GM21515 (cell line): Measurements from ENCODE around the gene QRICH1.

Source experiments
- ATAC-seq: cut with Tn5 transposase; IDR thresholded peaks from one replicate; pipeline ENCODE4 v1.9.1; 2021; ENCODE audit not compliant: unreplicated experiment

The QRICH1 gene, protein sequence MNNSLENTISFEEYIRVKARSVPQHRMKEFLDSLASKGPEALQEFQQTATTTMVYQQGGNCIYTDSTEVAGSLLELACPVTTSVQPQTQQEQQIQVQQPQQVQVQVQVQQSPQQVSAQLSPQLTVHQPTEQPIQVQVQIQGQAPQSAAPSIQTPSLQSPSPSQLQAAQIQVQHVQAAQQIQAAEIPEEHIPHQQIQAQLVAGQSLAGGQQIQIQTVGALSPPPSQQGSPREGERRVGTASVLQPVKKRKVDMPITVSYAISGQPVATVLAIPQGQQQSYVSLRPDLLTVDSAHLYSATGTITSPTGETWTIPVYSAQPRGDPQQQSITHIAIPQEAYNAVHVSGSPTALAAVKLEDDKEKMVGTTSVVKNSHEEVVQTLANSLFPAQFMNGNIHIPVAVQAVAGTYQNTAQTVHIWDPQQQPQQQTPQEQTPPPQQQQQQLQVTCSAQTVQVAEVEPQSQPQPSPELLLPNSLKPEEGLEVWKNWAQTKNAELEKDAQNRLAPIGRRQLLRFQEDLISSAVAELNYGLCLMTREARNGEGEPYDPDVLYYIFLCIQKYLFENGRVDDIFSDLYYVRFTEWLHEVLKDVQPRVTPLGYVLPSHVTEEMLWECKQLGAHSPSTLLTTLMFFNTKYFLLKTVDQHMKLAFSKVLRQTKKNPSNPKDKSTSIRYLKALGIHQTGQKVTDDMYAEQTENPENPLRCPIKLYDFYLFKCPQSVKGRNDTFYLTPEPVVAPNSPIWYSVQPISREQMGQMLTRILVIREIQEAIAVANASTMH

DNA sequence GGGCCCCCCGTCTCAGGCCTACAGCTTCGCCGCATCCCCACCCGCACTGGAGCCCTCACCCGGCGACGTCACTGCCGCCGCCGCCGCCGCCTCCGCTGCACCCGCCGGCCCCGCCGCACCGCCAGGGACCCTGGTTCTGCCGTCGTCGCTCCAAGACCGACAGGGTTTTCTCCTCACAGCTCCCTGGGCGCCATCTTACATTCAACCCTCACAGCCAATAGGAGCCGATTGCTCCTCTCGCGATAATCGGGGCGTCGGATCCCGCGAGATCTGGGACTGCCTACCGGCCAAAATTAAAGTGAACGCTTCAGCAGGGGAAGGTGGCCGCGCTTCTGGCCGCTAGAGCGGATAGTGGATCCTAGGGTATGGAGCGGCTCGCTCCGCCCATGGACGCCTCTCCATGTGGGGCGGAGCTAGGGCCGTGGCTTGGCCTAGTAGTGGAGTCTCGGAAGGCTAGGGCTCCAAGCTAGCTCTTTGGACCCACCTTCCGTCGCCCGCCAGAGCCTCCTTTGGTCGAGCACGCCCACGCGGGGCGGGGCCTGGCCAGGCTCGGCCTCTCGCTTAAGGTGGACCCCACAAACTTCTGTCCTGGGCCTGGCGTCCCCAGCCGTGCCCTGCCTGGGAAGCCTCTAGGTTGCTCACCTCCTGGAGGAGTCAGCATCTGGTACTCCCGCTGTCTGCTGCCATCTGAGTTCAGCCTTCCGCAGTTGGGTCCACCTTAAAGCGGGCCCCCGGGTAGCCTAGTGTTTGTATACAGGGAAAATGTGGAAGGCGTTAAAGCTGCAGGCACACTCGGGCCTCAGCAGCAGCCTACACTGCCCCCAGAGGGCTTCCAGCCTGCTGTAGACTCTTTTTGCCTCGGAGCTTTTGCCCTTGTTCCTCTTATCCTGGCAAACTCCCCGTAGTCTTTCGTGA is at the start of gene QRICH1:
TSS of gene QRICH1 (minus strand) at position 219 of the 915 bp plus-strand sequence. CDS start 17,054 bp downstream, outside the sequence.
- ATAC-seq: peak; percentile 73

DNA sequence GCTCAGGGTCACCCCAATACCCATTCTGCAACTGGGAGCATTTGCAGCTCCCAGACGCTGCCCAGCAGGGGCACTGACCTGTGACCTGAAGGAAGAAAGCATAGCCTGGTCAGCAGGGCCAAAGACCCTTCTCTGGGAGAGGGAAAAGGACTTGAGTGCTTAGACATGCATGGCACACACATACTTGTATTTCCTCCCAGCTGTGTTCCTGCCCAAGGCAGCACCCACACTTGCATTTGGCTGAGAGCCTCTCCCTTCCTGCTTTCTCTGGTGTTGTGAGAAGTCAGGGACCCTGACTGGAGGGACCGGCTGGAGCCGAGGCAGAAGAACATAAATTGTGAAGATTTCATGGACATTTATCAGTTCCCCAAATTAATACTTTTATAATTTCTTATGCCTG is 46.2 kb upstream of the QRICH1 start:
- no peak for ATAC-seq

DNA sequence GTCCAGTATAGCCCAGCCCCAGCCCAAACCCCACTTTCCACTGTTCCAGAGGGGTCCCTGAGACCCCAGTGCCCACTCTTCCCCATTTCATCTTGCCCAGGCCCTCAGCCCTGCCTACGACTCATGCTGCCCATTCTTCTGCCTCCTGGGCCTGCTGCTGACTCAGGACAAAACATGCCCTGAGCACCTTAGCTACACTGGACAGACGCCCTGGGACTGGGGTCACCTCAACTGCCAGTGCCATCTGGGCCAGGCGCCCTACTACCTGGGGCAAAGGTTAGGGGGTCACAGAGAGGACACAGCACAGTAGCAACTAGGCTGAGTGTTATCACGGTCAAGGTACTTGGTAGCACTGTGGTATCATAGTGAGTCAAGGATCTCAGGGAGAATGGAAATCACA is 41.6 kb upstream of the QRICH1 start:
- ATAC-seq: no peak

DNA sequence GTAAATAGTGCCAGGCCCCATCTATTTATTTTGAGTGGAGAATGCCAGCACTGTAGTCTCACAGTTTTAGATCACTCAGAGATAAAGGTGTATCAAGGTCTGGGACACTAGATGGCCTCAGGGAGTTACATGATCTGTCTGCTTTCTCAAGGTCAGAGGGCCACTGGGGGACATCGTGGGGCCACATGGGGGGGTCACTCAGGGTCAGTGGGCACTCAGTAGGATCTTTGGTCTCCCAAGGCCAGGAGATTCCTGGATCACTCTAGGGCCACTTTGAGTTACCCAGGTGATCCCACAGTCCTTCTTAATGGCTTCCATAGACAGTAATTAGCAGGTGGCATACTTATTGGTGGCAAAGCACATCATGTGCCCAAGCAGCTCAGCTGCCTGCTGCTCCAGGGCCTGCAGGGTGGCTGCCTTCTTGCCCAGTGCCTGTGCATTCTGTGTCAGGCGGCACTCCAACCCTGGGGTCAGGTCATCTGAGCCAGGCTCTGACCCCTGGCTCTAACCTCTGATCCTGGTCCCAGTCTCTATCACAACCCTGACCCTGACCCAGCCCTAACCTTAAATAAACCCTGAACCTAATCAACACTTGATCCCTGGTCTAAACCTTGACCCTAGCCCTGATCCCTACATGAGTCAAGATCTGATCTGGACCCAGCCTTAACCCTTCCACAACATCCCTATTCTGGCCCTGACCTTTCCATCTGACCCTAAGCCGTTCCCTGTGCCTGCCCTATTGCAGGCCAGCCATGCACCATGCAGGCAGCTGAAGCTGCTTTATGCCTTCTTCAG is 40.8 kb upstream of the QRICH1 start:
- ATAC-seq: no peak

DNA sequence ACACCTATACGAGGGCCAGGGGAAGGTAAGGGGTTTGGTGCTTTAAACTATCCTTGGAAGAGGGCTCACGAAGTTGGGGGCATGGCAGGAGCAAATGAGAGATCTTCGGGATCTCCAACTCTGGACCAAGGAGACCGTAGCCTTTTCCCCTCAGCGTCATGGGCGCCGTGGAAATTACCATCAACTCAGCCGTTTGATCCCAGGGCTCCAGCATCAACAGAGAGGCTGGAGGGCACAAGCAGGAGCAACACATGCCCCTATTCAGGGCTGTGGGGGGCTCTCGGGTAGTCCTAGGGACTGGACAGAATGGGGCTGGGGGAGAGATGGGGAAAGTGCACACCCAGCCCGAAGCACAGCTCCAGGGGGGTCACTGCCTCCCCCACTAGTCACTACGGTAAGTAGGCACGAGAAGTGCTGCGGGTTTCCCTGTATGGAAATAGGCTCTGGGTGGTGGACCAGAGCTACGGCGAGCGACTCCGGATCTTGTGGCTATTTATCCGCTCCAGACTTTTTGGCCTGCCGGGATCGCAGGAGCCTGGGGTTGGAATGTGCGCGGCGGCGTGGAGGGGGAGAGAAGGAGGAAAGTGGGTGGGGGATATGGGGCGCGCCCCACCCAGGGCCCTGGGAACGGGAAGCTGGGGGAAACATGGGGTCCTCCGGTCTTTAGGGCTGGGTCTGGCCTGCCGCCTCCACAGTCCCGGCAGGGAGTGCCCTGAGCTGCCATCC is 39.5 kb upstream of the QRICH1 start:
- ATAC-seq: no peak

DNA sequence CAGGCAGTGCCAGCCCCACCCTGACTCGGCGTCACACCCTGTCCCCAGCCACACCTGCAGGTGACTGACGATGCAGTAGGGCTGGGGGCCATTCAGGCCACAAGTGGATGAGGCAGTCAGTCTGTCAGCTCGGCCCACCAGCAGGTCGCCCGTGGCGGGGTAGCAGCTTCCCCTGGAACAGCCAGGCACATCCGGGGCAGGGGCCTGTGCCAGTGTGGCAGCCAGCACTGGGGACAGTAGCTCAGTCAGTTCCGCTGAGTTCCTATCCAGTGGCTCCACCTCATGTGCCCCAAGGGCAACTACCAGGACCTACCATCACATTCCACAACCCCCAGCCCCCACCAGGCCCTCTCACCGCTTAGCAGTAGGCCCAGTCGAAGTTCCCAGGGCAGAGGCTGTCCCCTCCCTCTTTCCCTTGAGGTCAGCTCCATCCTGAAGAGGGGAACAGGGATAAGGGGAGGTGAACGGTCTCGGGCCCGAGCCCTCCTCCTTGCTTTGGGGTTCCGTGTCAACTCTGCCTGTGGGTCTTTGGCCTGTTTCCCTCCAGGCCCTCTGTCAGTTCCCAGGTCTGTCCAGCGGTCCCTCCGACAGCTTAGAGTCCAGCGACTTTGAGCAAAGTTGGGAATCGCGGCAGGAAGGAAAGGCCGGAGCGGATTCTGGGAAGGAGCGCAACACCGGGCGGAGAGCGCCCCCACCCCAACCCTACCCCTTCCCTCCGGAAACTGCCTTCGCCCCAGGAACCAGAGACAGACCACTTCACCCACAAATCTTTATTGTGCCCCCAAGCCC is 38.8 kb upstream of the QRICH1 start, which contains the start of gene LAMB2:
TSS of gene LAMB2 (minus strand) at position 614 of the 789 bp plus-strand sequence. CDS start at position 431, 183 bp downstream.
- no peak for ATAC-seq

DNA sequence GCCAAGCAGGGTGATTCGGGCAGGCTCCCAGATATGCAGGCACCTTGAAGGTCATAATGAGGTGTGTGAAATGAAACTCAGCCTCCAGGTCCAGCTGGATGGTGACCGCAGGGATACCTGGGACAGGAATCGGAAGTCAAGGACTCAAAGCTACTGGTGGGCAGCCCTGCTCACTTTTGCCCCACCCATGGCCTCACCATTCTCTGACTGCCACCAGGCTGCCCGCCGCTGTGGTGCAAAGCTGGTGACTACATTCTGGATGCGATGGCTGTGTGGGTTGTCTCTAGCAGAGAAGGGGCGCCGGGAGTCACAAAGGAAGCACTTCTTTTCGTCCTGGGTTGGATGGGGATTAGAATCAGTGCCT is 38.2 kb upstream of the QRICH1 start:
- no peak for ATAC-seq

DNA sequence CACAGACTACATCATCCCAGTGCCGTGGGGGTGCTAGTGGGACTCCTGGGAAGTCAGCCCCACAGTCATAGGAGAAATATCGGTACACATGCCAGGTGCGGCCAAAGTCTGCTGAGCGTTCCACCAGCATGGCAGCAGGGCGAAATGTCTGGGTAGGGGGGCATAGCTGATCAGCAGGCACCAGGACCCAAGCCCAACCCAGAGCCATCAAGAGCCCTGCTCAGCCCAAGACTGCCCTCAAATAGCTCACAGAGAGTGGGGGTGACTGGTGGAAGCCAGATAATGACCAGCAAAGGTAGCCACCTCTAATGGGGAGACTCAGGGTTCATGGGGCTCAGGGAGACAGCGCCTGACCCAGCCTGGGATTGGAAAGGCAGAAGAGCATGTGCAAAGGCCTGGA is 37.7 kb upstream of the QRICH1 start:
- no peak for ATAC-seq

DNA sequence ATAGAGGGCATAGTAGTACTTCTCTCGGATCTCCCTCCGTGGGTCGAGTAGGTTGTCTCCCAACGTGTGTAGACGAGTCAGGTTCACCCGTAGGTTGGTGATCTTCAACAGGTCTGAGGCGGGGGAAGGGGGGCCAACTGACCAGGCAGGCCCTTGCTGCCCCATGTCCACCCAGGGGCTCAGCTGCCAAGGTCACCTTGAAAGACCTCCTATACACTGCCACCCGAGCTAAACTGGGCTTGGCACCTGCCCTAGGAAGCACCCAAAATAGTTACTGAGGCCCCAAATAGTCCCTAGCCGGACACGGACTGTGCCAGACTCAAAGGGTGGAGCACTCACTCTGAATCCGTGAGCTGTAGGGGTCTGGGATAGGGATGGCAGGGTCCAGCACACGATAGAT is 37.2 kb upstream of the QRICH1 start:
- no peak for ATAC-seq

DNA sequence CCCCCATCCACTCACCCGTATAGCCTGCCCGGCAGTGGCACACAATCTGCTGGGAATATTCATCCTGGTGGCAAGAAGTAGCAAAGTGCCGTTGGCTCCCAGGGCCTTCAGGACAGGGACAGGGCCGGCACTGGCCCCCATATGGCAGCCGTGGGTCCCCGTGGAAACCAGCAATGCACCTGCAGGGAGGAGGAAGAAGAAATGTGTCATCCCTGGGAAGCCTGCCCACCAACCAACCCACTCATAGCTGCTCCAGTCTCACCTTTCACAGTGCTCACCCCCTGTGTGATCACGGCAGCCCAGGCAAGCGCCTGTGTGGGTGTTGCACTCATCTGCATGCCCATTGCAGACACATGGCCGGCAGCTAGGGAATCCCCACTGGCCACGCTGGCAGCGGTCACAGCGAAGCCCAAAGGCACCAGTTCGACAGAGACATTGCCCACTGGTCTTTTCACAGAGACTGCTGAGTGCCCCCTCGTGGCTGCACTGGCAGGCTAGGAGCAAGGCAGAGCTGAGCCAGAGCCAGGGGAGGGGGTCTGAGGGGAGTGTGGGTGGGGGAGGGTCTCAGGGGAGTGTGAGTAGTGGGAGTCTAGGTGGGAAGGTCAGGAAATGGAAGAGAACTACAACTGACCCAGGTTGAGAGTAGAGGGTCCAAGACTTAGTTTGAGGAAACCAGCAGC is 31.3 kb upstream of the QRICH1 start:
- no peak for ATAC-seq

DNA sequence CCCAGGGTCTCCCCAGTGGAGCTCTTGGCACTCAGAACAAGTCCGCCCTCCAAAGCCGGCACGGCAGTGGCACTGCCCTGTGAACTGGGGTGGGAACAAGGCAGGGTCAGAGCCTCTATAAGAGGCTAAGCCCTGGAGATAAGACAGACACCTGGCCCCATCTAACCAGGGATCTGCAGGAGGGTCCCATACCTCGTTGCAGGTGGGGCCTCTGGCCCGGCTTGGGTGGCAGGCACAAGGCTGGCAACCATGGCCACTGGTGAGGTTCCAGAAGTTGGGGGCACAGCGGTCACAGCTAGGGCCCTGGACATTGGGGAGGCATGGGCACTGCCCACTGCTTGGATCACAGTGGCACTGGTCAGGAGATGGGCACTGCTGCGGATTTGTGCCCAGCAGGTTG is 30.3 kb upstream of the QRICH1 start:
- ATAC-seq: no peak

DNA sequence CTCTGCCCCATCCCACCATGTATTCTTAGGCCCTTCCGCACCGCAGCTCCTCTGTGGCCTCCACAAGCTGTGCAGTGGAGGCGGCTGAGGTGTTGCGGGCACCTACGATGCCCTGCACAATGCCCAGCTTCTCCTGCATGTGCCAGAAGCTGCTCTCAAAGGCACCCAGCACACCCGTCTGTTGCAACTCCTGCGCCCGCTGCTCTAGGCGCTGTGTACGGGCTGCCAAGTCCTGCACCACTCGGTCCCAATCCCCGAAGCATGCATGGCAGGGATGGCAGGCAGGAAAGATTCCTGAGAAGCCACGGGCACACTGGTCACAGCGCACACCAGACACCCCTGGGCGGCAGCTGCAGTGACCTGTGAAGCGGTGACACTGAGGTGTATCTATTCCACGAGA is 29.8 kb upstream of the QRICH1 start:
- no peak for ATAC-seq

DNA sequence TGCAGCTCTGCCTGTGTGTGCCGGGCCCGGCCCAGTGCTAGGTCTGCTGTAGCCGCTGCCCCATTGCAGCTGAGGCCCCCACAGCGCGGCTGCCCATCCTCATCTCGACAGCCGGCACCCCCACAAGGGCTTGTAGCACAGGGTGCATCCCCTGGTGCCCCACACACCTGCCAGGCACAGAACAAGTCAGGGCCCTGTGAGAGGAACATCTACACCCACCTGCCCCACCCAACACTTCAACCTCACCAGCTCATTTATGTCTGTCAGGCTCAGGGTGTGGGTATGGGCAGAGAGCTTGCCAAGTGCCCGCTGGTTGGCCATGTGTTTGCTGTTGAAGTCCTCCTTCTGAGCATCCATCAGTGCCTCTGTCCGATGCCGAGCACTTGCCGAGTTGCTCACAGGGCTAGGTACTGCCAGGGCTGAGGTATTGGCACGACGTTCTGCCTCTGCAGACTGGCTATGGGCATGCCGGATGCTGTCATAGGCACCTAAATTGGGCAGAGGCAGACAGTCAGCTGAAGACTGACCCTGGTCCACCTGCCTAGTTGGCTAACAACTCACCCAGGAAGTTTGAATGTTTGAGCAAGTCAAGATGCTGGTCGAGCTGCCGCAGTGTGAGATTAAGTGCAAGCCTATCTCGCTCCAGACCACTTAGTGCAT is 29.1 kb upstream of the QRICH1 start:
- ATAC-seq: no peak

DNA sequence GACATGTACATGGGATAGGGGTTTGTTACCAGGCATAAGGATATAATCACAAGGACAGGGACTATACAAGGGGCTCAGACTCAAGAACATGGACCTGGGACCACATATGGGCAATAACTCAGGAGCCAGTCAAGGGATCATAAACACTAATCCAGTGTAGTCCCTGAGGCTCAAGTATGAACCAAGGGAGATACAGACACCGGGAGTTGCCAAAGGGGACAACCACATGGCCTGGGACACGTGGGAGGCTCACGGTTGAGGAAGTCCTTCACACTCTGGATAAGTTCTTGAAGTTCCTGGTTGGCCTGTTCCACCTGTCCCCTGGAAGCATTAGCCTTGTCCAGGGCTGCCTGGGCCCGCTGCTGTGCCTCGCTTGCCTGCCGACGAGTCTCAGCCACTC is 28.6 kb upstream of the QRICH1 start:
- no peak for ATAC-seq

DNA sequence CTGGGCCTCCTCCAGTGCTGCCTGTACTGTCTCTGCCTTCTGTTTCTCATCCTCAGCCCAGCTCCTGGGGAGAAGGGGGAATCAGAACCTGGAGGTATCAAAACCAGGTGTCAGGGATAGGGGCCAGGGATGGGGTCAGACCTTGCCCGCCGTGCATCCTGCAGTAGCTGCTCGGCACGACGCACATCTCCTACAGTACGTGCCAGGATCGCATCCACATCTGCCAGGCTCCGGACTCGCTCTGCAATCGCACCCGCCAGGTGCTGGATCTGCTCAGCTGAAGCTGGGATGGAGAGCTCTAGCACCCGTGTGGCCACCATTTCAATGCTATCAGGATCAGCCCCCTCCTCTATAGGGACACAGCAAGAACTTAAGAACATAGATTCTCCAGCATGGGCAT is 28.2 kb upstream of the QRICH1 start:
- no peak for ATAC-seq

DNA sequence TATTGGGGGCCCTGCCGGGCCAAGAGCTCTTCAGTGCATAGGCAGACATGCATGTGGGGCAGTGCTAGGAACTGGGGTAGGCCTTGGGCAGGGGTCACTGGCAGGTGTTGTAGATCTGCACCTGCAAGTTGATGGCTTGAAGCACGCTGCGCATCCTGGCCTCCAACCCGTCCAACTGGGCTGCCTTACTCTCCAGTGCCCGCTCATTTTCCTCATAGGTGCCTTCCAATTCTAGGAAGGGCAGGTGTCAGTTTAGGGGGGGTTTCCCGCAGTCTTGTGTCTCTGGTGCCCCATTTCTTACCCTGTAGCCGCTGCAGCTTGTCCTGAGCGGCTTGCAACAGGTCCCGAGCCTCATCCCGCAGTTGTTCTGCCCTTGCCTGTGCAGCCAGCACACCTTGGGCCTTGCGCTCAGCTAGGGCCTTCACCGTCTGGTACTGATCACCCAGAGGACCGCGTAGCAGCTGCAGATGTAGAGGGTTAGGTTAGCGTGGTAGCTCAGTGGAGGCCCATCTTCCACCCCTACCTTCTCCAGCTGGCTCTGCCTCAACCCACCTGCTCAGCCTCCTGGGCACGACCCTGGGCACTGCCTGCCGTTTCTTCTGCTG is 27.4 kb upstream of the QRICH1 start:
- no peak for ATAC-seq

DNA sequence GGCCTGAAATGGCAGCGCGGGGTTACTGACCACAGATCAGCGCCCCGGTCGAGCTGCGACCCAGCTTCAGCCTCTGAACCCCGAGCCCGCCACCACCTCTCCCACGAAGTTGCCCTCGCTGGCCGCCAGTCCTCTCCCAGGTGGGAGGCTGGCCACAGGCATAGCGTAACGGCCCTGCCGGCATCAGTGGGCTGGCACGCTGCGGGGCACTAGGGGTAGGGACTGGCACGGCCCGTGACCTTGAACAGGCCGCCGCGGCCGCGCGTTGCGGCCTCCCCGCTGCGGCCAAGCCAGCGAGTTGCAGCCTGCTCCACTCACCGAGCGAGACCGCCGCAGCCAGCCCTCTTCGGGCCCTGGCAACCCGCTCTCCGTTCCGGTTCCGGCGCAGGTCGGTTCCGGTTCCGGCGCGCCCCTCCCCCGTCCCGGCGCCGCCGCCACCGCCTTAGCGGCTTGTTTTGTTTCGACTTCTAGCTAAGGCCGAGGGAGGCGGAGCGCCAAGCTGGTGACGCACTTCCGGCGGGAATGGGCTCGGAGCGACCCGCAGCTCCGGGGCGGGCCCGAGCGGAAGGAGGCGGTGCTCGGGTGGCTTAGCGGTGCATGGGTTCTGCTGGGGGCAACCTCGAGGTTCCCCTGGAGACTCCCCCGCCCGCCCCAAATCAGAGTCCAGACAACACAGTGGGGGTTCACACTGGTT is 26.7 kb upstream of the QRICH1 start, which contains the start of gene USP19:
TSS of gene USP19 (minus strand) at position 386 of the 694 bp plus-strand sequence. CDS start 1,678 bp downstream, outside the sequence.
- peak; percentile 76 for ATAC-seq
